GM04504 (cell line): ENCODE data around the gene MGLL.

Experiments
- DNase-seq: peaks from one replicate; pipeline ENCODE4 v3.0.0-alpha.2; 2012; ENCODE audit warnings: low read depth

The MGLL gene

GRCh38 chr3:127654374-127654773 is 167.9 kb downstream of the MGLL start:
- no peak for DNase-seq

GRCh38 chr3:127652246-127652995 is 169.9 kb downstream of the MGLL start:
- DNase-seq = no peak

- DNase-seq = no peak
Observed at GRCh38 chr3:127651516-127652172, 170.7 kb downstream of the MGLL start.

GRCh38 chr3:127650236-127650635 is 172.1 kb downstream of the MGLL start:
- DNase-seq = no peak

- no peak for DNase-seq
Observed at GRCh38 chr3:127647845-127648204, 174.5 kb downstream of the MGLL start.

- DNase-seq = no peak
Observed at GRCh38 chr3:127647166-127647844, 175.0 kb downstream of the MGLL start.

GRCh38 chr3:127646501-127647046 is 175.7 kb downstream of the MGLL start:
- DNase-seq = no peak

- DNase-seq = no peak
Observed at GRCh38 chr3:127645371-127646015, 176.8 kb downstream of the MGLL start.

- no peak for DNase-seq
Observed at GRCh38 chr3:127644641-127645370, 177.5 kb downstream of the MGLL start.

GRCh38 chr3:127640042-127640355 is 182.3 kb downstream of the MGLL start:
- DNase-seq = no peak

- no peak for DNase-seq
Observed at GRCh38 chr3:127639173-127640041, 182.9 kb downstream of the MGLL start.
